NT2/D1 (cell line): ENCODE results near the gene LRIG3.

Experiments
- YY1 ChIP-seq: IDR thresholded peaks from 2 replicates; pipeline ENCODE4 v1.6.1; 2011; ENCODE audit not compliant: insufficient read length, insufficient read depth
- ZNF274 ChIP-seq: IDR thresholded peaks from 2 replicates; pipeline ENCODE4 v1.6.1; 2011; ENCODE audit warnings: mild to moderate bottlenecking, low read depth, low read length

GRCh38 chr12:58920102-58920960 is at the start of gene LRIG3:
- no peak for TF ChIP-seq YY1
- TF ChIP-seq ZNF274, result no peak
